HG03108 (cell line): ENCODE measurements around the gene MMP21.
A peak's percentile ranks its signal among the peaks of the same experiment; 100 is the strongest.

Experiments
- ATAC-seq: cut with Tn5 transposase; IDR thresholded peaks from one replicate; pipeline ENCODE4 v1.9.1; 2021; ENCODE audit warnings: moderate library complexity; ENCODE audit not compliant: unreplicated experiment

Gene MMP21

GRCh38 chr10:125766511-125766910 lies 9.1 kb downstream of the MMP21 start:
- ATAC-seq = no peak

- ATAC-seq = no peak
These were observed 9.8 kb downstream of the MMP21 start for GRCh38 chr10:125765835-125766234.

GRCh38 chr10:125762692-125763648 lies 12.7 kb downstream of the MMP21 start:
- no peak for ATAC-seq

DNA sequence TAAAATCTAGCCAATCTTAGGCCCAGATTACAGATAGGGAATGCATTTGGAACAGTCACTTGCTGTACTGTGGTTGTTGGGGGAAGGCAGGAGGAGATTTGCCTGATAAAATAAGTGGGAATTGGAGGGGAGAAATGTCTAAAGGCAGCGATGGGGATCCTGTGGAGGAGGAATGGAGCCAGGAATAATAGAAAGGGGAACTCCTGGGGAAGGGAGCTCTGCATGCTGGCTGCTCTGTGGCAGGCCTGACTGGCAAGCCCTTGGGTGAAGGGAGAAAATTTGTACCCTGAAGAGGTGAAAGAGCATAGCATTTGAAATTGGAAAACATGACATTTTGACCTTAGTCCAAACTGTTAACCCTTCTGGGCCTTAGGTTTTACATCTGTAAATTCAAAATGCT lies 13.7 kb downstream of the MMP21 start:
- no peak for ATAC-seq

DNA sequence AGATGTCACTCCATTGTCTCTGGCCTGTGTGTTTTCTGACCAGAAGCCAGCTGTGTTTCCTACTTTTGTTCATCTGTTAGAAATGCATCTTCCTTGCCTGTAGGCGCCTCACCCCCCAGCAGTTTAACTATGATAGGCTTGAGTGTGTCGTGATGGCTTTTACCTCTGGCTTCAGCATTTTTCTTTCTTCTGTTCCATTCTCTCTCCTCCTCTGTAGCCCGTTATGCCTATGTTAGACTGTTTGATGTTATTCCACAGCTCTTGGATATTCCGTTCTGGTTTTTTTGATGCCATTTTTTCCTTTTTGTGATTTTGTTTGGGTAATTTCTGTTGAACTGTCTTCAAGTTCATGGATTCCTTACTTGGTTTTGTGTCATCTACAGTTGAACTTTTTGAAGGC lies 17.9 kb downstream of the MMP21 start:
- ATAC-seq = no peak

DNA sequence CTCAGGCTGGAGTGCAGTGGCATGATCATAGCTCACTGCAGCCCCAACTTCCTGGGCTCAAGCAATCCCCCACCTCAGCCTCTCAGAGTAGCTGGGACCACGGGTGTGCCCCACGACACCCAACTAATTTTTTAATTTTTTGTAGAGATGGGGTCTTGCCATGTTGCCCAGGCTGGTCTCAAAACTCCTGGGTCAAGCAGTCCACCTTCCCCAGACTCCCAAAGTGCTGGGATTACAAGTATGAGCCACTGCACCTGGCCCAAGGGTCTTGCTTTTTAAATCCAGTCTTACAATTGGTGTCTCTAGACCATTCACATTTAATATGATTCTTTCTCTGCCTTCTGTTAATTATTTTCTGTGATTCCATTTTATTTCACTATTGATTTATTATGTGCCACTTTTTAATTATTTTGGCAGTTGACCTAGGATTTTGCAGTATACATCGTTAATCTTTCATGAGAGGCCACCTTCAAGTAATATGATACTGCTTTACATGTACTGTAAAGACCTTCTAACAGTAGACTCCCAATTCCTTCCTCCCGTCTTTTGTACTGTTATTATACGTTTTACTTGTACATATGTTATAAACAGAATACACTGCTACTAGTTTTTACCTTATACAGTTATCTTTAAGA lies 18.7 kb downstream of the MMP21 start:
- ATAC-seq = no peak

DNA sequence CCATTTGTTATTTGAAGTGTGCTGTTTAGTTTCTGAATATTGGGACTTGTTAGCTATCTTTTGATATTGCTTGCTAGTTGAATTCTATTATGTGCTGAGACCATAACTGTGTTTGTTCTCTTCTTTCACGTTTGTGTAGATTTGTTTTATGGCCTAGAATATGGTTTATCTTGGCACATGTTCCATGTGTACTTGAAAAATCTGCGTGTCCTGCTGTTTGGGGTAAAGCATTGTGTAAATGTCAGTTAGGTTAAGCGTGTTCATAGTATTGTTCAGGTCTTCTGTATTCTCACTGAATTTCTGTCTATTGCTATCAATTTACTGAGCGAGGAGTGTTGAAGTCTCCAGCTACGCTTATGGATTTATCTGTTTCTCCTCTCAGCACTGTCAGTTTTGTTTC lies 19.4 kb downstream of the MMP21 start:
- no peak for ATAC-seq

- no peak for ATAC-seq
These were observed 28.2 kb downstream of the MMP21 start for GRCh38 chr10:125747417-125747816.

DNA sequence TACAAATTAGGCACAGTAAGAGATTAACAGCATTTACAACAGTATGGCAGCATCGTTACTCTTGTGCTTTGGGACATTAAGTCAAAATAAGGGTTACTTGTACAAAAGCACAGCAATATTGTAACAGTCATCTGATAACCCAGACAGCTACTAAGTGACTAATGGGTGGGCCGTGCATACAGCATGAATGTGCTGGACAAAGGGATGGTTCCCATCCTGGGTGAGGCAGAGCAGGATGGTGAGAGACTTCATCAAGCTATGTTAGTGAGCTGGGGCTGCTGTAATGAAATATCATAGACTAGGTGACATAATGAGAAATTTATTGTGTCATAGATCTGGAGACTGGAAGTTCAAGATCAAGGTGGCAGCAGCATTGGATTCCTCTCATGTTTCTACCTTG lies 30.7 kb downstream of the MMP21 start:
- no peak for ATAC-seq

DNA sequence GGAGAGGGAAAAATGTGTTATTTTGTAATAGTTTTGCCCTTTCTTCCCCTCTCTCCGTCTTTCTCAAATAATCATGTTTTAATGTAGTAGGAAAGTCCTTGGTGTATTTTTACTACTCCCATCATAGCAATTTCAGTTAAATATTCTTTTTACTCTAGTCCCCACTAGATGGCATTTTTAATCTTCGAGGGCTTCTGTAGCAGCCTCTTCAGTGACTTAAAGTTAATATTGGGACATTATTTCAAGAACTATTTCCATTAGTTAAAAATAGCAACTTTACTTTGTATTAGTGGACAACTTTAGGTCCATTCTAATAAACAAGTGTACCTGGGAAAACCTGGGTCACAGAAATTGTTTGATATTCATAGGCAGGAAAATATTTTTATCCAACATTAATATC lies 33.2 kb downstream of the MMP21 start:
- no peak for ATAC-seq

DNA sequence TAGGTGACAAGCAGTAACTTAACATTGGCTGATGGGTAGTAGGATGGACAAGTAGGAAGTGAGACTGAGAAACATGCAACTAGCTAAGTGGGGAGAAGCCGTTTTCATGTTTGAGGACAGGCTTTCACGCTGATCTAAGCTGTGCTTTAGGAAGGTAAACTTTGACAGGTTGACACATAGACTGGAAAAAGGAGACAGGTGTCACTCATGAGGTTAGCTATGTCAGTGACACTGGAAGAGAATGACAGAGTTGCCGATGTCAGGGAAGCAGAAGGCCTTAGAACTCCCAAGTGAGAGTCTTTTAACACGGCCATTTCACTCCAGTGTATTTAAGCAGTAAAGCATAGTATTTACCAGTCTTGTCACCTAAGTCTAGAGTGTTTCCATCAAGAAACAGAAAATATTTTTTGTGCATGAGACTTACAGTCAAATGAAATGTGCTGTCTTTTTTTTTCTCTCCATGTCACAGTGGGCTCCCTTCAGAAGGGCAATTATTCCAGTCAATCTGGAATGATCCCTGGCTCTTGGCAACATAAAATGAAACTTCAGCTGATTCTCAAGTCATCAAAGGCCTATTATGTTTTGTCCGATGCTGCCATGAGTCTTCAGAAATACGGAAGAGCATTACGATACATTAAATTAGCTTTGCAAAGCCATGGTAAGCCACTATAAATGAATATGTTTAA lies 35.5 kb downstream of the MMP21 start:
- no peak for ATAC-seq

- no peak for ATAC-seq
These were observed 37.4 kb downstream of the MMP21 start for GRCh38 chr10:125738206-125738605.

DNA sequence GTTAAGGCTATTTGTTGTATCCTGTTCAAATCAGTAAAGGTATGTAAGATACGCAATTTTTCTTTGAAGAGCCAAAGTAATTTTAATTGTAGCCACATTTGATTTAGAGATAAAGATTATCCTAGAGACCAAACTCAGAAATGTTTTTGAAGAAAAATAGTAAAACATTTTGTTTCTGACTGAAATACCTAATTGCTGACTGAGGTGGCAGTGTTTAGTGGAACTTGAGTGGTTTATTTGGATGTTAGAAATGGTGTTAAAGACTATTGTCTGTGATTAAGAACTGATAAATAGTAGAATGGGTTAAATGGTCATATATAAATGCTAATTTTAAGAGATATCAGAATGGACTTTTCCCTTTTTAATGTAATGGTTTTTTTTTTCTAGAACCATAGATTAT lies 40.8 kb downstream of the MMP21 start:
- ATAC-seq = no peak

- ATAC-seq = no peak
These were observed 41.5 kb downstream of the MMP21 start for GRCh38 chr10:125734148-125734547.

GRCh38 chr10:125727436-125727835 lies 48.2 kb downstream of the MMP21 start:
- no peak for ATAC-seq

GRCh38 chr10:125726914-125727313 lies 48.7 kb downstream of the MMP21 start:
- no peak for ATAC-seq

DNA sequence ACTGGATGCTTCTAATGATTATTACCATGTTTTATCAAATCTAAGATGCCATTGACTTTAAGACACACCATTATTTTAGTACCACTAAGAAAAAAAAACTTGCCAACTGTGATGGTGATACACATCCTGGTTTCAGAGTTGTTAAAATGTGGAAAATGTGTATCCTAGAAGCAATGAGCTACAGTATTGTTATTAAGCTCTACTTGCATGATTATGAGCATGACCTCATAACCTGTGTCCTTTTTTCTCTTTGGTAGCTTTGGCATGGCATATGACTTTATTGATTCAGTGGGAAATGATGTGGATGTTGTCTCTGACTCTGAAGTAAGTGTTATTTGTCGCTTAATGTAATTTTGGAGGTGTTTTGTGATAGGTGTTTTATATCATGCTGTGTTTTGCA lies 52.8 kb downstream of the MMP21 start:
- ATAC-seq = no peak

DNA sequence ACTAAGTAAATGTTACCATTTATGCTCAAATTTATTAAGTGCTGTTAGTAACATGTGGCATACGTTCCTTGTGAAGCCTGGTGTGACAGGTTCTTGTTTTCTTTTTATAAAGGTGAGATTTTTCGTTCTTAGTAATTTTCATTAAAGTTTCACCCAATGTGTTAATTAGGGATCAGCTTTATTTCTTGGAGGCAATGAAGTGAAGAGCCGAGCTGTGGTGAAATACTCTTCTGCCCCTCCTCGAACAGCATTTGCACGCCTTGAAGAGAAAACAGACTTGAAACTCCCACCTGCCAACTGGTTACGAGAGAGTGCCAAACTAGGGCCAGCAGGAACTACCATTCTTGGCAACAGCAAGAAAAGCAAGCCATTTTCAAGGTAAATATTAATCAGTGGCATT lies 54.6 kb downstream of the MMP21 start:
- ATAC-seq = peak; percentile 48

DNA sequence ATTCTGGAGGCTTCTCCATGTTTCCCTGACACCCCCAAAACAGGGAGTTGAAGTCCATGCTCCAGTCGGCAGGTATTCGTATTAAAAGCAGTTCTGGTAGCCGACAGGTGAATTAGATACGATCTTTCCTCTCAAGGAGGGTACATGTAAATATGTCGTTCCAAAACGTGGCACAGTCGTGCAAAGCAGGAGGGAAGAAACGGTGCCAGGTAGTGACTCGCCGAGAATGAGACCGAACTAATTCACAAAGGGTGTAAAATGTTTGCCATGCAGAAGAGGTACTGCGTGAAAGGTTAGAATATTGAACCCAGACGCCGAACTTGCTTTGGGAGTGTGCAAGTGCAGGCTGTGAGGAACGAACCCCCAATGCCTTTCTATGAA lies 55.6 kb downstream of the MMP21 start:
- no peak for ATAC-seq

DNA sequence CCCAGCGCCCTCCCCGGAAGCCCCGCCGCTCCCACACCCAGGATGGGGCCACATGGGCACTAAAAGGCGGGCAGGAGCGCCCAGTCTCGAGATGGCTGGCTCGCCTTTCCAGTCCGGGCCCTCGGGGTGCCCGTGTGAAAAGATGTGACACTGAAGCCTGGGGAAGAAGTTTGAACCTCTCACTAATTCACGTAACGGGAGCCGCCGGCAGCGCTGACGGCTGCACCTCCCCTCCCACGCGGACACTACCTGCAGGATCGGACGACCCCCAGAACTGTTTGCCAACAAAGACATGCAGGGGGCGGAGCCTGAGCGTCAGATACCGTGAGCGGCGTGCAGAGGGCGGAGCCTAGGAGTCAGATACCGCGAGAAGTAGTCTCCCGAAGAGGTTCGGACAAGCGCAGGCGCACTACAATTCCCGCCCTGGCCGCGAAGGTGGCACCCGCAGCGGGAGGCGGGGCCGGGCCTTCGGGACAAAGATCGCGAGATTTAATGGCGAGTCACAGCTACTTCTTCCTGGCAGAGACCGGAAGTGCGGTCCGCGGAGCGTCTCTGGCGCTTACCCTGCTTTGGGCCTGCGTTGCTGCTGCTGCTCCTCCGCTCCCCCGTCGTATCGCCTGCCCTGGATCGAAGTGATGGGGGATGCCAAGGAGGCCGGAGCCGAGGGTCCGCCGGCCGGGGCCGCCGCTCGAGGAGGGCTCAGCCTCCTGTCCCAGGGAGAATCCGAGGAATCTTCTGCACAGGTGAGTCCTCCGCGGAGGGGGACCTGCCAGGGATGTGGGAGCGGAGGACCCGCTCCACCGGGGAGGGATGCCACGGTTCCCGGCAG lies 56.2 kb downstream of the MMP21 start, which contains the start of gene EDRF1:
EDRF1 (plus strand) TSS at position 537 of the 829 bp plus-strand sequence; CDS start at position 636, 99 bp downstream.
- peak; percentile 89 for ATAC-seq
